GM21526 (cell line): ENCODE data around the gene REL.
"Not testable (repeated sequence)": the region's sequence is repeated elsewhere in the genome, so short reads cannot be mapped to it uniquely, and the experiment has no call there.

ENCODE experiments used
- ATAC-seq: cut with Tn5 transposase; IDR thresholded peaks from one replicate; pipeline ENCODE4 v1.9.1; 2021; ENCODE audit warnings: moderate library complexity; ENCODE audit not compliant: unreplicated experiment, low FRiP score

Gene REL

DNA sequence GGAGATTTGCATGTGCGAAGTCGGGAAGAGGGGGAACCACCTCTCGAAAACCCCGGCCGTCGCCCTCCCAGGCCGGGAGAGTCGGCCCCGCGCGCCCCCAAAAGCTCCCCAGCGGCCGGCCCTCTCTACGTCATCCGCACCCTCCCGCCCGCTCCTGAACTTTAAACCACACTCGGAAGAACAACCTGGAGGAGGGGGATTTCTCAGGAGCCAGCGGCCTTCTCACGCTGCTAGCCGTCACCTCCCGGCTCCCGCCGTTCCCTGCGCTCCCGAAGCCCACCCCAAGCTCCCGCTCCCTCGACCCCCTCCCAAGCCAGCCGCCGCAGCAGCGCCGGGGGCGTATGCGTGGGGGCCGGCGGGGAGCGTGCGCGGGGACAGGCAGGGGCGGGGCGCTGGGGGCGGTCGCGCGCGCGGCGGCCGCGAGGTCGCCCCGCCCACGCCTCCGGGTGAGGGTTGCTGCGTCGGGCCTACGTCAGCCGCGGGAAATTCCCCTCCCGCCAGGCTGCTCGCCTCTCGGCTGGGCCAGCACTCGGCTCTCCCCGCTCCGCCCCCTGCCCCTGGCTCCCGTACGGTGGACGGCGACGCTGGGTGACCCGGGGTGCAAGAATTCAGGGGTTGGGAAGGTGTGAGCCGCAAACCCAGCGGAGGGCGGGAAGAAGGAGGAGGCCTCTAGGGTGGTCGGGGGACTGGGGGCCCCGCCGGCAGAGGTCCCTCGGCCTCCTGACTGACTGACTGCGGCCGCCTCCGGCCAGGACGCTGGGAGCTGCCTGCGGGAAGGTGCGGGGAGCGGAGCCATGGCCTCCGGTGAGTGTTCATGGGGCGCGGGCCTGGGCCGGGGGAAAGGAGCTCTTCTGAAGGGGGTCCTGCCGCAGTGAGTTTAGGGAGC is at the start of gene REL:
Gene REL, plus strand, starts transcription at position 528 of the 886 bp plus-strand sequence. Its CDS starts 267 bp downstream, at position 795.
- peak; percentile 69 for ATAC-seq

DNA sequence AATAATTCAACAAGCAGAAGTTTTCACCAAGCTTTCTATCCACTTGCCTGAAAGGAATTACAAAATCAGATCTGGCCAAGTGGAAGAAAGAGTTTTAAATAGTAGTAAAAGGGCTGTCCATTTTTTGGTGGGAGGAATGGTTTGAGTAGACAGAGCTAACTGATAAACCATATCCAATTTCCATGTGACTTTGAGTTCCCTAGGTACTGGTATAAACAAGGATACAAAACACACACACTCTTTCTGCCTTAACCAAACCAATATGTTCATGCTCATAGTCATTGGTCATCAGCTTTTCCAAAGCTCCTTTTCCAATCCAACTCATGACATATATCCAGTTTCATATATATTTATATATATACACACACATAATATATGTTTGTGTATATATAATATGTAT is 49.5 kb upstream of the REL start:
- ATAC-seq = no peak

DNA sequence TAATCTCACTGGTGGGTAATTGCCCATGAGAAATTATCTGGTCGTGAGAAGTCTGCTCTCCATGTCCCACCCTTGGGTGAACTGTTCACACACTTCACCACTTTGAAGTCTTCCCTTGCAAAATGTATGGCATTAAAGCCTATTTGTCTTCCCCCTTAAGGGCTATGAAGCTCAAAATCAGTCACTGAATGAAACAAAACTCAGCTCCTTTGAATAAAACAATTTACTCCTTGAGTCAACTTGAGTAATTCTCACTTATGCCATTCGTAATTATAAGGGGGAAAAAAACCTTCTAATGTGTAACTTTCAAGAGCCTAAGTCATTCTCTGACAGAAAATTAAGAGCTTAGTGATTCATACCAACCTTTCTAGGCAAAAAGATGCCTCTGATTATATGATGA is 48.8 kb upstream of the REL start:
- no peak for ATAC-seq

DNA sequence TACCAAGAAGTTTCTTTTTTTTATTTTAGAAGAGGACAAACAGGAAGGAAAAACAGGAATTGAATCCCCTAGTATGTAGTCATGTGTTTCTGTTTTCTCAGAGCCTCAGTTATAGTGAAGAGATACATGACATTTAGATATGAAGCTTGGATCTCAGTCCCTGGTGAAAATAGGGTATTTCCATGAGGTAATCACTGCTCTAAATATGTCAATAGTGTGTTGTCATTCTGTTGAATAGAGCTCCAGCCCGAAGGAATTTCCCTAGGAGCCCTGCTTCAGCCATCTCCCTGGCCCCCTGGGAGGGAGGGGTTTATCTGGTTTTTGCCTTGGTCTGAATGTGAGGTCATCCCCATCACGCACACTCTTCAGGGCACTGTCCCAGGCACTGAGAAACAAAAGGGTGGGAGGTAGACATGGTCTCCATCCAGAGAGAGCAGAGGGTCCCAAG is 47.1 kb upstream of the REL start:
- no peak for ATAC-seq

DNA sequence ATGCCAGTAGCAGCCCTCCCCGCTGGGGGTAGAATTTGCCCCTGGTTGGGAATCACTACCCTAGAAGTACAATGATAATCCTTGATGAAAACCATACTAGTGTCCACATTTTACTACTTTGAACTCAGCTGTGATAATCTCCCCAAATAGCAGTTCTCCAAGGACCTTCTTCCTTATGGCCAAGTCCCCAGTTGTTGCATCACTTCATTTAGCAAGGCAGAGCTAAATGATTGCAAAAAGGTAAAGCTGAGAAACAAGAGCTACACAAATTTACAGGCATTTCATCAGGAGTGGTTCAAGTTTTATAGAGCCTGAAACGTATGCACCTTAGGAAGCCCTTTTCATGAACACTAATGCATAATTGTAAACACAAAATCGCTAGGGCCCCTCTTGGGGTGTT is 44.9 kb upstream of the REL start:
- no peak for ATAC-seq

DNA sequence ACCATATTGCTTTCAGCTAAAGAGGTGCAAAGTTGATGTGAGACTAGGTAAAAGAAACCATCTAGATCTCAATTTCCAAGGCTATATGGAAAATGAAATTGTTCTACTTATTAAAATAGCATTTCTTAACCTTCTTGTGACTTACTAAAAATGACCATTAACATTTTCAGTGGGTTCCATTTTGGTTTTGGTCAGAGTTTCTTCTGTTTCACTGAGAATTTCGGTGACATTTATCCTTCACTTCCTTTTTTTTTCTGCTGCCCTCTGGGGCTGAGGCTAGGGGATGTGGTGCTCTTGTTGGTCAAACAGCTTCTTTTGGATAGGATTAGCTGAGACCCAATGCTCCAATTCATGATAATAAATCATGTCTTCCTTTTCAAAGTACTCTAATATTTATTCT is 44.3 kb upstream of the REL start:
- ATAC-seq = peak; percentile 29

DNA sequence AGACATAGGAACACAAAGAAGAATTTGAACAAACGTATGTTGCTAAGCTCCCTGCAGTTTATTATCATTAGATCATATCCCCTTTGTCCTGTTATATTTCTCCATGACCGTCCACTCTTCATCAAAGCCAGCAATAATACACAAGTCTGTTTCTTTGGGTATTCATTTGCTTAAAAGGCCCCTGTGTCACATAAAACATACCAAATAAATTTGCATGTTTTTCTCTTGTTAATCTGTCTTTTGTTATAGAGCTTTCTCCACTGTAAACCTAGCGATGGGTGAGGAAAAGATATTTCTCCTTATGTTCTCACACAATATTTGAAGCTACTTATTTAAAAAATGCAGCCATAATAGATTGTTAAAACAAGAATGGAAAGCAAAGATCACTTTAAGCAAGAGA is 42.9 kb upstream of the REL start:
- ATAC-seq = no peak

DNA sequence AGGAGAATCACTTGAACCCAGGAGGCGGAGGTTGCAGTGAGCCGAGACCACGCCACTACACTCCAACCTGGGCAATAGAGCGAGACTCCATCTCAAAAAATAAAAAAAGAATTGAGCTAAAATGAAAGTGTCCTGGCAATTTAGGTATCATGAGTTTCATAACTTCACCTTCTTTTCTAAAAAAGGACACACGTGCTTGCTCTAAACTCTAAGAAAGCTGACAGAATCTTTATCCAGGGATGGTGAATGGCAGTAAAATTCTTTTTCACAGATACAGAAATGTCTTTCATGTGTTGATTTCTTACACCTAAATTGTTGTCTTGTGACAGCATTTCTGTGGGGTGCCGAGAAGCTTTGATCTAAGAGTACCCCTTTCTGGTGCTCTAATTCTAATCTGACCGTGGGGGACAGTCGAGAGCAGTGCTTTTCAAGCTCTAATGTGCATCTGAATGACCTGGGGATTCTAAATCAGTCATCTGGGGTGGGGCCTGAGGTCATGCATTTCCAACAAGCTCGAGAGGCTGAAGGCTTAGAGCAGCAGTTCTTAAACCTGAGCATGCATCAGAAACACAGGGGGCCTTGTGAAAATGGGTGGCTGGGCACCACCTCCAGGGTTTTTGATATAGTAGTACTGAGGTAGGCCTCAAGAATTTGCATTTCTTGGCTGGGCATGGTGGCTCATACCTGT is 42.1 kb upstream of the REL start:
- peak; percentile 45 for ATAC-seq

DNA sequence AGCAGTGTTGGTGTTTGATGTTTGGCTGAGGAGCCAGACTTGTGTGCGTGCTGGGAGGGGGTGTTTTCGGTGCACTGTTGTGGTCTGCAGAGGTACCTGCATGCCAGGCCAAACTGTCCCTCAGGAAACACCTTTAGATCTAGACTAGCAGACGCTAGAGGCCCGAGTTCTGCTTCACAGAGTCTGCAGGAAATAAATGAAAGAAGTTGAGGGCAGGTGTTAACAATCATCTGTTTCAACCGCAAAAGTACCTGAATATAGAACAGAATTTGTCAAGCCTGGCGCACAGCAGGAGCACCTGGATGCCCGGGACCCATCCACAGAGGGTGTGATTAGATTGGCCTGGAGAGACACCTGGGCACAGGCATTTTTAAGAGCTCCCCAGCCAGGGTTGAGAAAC is 40.5 kb upstream of the REL start:
- ATAC-seq = peak; percentile 55

DNA sequence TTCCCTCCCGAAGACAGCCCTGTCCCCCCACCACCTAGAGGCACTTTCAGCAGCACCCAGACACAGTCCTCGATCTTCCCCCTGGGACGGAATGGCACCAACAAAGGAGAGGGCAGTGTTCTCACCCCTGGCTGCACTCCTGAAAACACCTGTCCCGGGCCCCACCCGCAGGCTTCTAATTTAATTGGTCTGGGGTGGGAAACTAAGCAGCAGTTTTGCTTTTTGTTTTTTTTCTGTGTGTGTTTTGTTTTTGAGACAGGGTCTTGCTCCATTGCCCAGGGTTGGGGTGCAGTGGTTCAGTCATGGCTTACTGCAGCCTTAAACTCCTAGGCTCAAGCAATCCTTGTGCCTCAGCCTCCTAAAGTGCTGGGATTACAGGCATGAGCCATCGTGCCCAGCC is 38.4 kb upstream of the REL start:
- ATAC-seq = no peak

DNA sequence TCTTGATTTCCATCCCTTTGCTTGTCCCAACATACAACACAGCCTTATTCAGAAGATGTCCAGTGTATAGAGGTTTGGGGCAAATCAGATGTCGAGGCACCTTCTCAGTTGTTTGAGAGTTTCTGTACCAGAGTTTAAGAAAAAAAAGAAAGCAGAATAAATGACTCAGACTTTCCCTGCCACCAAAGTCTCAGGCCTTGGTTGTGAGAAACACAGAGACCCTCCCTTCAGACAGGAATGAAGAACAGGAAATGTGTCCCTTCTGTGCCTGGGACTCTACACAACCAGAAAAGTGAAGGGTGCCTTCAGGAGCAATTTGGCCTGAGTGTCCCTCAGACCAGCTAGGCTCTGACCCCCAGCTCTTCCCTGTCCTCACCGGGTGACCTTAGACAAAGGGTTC is 37.3 kb upstream of the REL start:
- ATAC-seq = no peak

DNA sequence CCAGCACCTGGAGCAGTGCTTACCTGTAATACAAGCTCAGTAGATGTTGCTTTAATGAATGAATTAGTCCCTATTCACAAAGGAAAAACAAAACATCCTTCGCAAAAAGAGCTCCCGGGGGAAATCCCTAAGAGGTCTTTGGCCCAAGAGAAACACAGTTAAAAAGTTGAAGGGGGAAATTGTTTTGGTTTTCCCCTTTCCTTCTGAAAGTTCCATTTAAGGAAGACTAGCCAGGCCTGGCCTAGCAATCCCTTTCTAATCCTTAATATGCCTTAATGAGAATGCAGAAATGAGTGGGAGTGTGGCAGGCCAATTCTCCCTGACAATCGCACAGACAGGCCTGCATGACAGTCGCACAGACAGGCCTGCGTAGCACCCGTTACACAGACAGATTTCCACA is 33.5 kb upstream of the REL start:
- no peak for ATAC-seq

DNA sequence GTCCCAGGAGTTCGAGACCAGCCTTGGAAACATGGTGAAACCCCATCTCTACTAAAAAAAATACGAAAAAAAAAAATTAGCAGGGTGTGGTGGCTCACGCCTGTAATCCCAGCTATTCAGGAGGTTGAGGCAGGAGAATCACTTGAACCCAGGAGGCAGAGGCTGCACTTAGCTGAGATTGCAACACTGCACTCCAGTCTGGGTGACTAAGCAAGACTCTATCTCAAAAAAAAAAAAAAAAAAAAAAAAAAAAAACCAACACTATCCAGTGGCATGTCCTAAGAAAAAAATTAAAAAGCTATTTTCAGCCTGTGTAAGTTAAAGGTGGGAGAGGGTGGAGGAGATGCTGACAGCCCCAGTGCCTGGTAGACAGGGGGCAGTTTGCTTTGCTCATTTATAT is 32.2 kb upstream of the REL start:
- no peak for ATAC-seq

DNA sequence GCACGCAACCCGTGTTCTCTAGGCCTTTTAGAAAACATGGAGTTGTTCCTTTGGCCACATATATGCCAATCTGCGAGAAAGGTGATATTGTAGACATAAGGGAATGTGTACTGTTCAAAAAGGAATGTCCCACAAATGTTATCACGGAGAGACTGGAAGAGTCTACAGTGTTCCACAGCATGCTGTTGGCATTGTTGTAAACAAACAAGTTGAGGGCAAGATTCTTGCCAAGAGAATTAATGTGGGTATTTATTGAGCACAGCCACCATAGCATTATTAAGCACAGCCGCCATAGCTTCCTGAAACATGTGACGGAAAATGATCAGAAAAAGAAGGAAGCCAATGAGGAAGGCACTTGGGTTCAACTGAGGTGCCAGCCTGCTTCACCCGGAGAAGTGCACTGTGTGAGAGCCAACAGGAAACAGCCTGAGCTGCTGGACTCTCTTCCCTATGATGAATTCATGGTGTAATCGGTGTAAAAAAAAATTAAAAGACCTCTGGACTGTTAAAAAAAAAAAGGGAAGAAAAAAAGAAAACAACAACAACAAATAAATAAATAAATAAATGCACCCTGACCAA is 29.0 kb upstream of the REL start:
- ATAC-seq = no peak

DNA sequence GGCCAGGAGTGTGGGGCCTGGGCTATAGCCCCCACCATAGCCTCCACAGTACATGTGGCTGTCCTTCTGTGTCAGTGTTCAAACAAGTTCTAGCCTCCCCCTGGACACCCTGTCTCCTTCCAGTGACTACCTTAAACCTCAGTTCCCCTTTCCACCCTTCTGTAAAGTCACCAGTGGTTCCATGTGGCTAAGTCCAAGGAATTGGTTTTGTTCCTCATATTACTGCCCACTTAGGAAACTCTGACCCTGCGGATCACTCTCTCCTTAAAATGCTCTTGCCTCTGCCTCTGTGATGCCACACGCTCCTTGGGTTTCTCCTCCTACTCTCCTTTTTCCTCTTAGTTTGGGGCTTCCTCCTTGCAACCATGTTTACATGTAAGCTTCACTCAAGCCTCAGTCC is 27.8 kb upstream of the REL start:
- ATAC-seq = no peak

DNA sequence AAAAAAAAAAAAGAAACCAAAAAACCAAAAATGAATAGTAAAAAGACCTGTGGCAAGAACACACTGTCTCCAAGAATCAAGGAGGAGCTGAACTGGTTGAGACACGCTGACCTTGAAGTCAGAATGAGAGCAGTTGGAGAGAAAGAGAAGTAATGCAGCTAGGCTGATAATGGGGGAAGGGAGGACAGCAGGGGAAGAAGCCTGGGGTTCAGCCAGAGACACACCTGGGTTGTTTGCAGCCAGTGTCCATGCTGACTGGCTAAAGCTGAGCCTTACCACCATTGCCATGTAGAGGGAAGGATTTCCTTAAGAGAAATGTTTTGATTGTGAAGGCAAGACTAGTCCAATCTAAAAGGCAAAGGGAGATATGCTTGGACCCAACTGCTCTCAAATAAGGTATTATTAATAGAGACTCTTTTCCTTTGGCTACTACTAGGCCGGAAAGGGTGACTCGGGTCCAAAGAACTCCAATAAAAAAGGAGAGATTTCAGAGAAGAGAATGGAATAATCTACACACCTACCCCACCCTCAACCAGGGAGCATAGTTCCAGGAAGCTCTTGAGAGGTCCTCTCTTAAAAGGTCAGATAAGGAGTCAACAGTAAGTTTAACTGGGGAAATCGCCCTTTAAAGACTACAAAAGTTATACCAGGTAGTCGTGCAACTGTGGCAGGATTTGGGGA is 25.2 kb upstream of the REL start:
- no peak for ATAC-seq

DNA sequence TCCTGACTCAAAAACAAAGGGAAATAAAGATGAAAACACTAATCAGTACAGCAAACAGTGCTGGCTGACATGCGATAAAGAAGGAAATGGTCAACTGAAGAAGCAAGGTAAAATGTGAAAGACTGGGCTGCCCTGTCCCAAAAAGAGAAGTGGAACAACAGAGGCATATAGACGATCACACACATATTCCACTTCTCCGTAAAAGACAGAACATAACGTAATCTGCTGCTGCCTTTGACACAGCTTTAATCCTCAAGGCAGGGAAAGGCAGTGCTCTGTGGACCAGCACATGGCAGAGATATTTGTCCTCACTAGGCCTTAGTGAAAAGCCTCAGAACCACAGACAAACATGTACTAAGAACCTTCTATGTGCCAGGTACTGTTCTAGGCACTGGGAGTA is 24.3 kb upstream of the REL start:
- ATAC-seq = no peak

DNA sequence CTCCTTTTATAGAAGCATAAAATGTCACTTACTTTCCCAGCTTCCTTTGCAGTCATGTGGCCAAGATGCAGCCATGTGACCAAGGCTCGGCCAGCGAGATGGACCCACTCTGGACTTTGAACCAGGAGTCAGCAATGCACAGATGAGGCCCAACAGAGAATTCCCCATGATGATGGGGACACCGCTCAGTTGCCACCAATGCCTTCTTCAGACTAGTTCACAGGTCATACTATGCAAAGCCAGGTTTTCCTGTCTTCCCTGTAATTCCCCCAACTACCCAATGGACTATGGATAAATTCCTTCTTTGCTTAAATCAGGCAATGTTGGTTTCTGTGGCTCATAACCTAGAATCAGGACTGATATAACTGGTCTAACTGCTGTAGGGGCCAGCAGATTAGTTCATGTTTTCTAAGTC is 22.5 kb upstream of the REL start:
- ATAC-seq = no peak

DNA sequence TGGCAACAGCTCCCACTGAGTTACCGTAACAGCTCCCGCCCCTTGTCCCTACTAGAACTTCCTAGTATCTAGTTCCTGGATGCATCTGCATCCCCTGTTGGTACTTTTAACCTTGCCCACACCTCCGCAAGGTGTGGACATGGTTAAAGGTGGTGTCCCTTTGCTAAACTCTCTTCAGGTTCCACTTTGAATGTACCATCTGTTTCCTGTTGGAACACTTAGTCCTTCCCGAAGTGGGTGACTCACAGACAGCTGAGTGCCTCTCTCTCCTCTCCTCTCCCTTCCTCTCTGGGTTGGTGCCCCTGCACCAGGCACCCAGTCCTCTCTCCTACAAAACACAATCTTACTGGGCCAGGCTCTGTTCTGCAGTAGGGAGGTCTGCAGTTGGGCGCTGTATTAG is 19.6 kb upstream of the REL start:
- ATAC-seq = no peak

DNA sequence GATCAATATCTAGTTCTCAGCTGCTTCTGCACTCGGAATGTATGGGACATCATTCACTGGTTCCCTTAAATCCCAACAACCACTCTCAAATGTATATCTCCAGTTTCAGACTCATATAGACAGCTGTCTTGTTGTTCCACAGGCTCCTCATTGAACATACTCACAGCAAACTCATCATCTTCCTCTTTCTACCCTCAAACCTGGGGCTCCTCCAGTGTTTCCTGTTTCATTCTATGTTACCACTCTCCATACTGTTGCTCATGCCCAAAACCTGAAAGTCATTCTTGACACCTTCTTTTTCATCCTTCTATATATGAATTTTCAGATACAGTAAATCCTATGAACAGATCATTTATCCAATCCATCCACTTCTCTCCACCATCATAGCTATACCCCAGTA is 18.7 kb upstream of the REL start:
- no peak for ATAC-seq

DNA sequence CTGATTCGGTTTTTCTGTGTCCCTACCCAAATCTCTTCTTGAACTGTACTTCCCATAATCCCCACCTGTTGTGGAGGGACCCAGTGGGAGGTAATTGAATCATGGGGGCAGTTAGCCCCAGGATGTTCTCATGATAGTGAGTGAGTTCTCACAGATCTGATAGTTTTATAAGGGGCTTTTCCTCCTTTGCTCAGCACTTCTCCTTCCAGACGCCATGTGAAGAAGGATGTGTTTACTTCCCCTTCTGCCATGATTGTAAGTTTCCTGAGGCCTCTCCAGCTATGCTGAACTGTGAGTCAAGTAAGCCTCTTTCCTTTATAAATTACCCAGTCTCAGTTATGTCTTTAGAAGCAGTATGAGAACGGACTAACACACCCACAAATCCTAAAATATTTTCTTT is 16.0 kb upstream of the REL start:
- ATAC-seq = not testable (repeated sequence)
